GM23338 (cell line): Measurements from ENCODE around the gene NDUFS6. TPM values are rescaled to one million over a fixed set of nuclear protein-coding genes. Genes with fewer than 3 reads are reported as not detected.

Experiments
- ATAC-seq: fragments of 200-7000 bp; cut with Tn5 transposase; 3 replicates; pipeline ENCODE4 v1.9.1; 2020
- DNase-seq: peaks from one replicate; pipeline ENCODE4 v3.0.0-alpha.2; 2015; ENCODE audit warnings: low spot score
- H2AFZ ChIP-seq: fragments of 200-600 bp; sonication (generic); 2 replicates; pipeline ENCODE4 v1.8.0; 2016; ENCODE audit warnings: antibody characterized with exemption, mild to moderate bottlenecking, moderate library complexity
- H3F3A ChIP-seq: fragments of 200-600 bp; sonication (generic); replicated peaks from 2 replicates; pipeline ENCODE4 v1.8.0; 2017; ENCODE audit warnings: antibody characterized with exemption, mixed run types, low read depth
- H3K27ac ChIP-seq: fragments of 200-600 bp; sonication (generic); 2 replicates; pipeline ENCODE4 v1.6.1; 2016; ENCODE audit warnings: low read depth
- H3K27me3 ChIP-seq: fragments of 200-600 bp; sonication (generic); 2 replicates; pipeline ENCODE4 v1.8.0; 2016; ENCODE audit warnings: mild to moderate bottlenecking, mixed run types, moderate library complexity; ENCODE audit not compliant: insufficient read depth
- H3K36me3 ChIP-seq: fragments of 200-600 bp; sonication (generic); 2 replicates; pipeline ENCODE4 v1.8.0; 2016; ENCODE audit warnings: mild to moderate bottlenecking; ENCODE audit not compliant: insufficient read depth
- H3K4me1 ChIP-seq: fragments of 200-600 bp; sonication (generic); 2 replicates; pipeline ENCODE4 v1.8.0; 2016; ENCODE audit warnings: mild to moderate bottlenecking, moderate library complexity; ENCODE audit not compliant: insufficient read depth
- H3K4me2 ChIP-seq: fragments of 200-600 bp; sonication (generic); 2 replicates; pipeline ENCODE4 v1.7.1; 2017; ENCODE audit warnings: mixed run types
- H3K4me3 ChIP-seq: fragments of 200-600 bp; sonication (generic); 2 replicates; pipeline ENCODE4 v1.6.1; 2016; ENCODE audit warnings: mixed run types
- H3K79me2 ChIP-seq: fragments of 200-600 bp; sonication (generic); replicated peaks from 2 replicates; pipeline ENCODE4 v1.8.0; 2017; ENCODE audit warnings: mild to moderate bottlenecking; ENCODE audit not compliant: insufficient read depth
- H3K9me2 ChIP-seq: fragments of 200-600 bp; sonication (generic); 2 replicates; pipeline ENCODE4 v1.8.0; 2017; ENCODE audit not compliant: insufficient read depth
- H4K20me1 ChIP-seq: fragments of 200-600 bp; sonication (generic); replicated peaks from 2 replicates; pipeline ENCODE4 v1.8.0; 2017; ENCODE audit warnings: mild to moderate bottlenecking; ENCODE audit not compliant: insufficient read depth
- H3K27ac Mint-ChIP-seq: 2 replicates; pipeline ENCODE4 v1.8.0; 2020; ENCODE audit warnings: inconsistent platforms, mild to moderate bottlenecking, moderate library complexity, mixed read lengths
- H3K27me3 Mint-ChIP-seq: 3 replicates; pipeline ENCODE4 v1.8.0; 2022; ENCODE audit warnings: low read depth, mild to moderate bottlenecking, moderate library complexity, mixed read lengths, inconsistent platforms; ENCODE audit not compliant: insufficient read depth, poor library complexity
- H3K36me3 Mint-ChIP-seq: 3 replicates; pipeline ENCODE4 v1.8.0; 2021; ENCODE audit warnings: low read depth, mild to moderate bottlenecking, inconsistent platforms, moderate library complexity, mixed read lengths
- H3K4me1 Mint-ChIP-seq: 3 replicates; pipeline ENCODE4 v1.8.0; 2020; ENCODE audit warnings: mild to moderate bottlenecking, inconsistent platforms, mixed read lengths
- H3K4me3 Mint-ChIP-seq: 3 replicates; pipeline ENCODE4 v1.8.0; 2021; ENCODE audit warnings: moderate library complexity, mild to moderate bottlenecking, inconsistent platforms, mixed read lengths
- H3K9me3 Mint-ChIP-seq: 3 replicates; pipeline ENCODE4 v1.8.0; 2020; ENCODE audit warnings: moderate library complexity, mild to moderate bottlenecking, inconsistent platforms, mixed read lengths
- CREB1 ChIP-seq: fragments of 250-450 bp; sonication (Bioruptor Pico); IDR thresholded peaks from 2 replicates; pipeline ENCODE4 v1.5.0; 2020; ENCODE audit warnings: low read depth, mild to moderate bottlenecking, moderate library complexity
- CTCF ChIP-seq, 2 experiments: fragments of 200-600 bp in 1 of 2; sonication (generic) in 1 of 2; conservative IDR thresholded peaks; 2 replicates each; pipeline versions ENCODE4 v1.5.1 to v1.6.1; 2016 to 2017; ENCODE audit warnings: antibody characterized with exemption in 2 of 2, low read depth in 2 of 2, mild to moderate bottlenecking in 2 of 2, moderate library complexity in 1 of 2
- EZH2 ChIP-seq: fragments of 200-600 bp; sonication (generic); IDR thresholded peaks from one replicate; pipeline ENCODE4 v1.8.0; 2017; ENCODE audit warnings: antibody characterized with exemption, mild to moderate bottlenecking, low read depth; ENCODE audit not compliant: unreplicated experiment
- EZH2phosphoT487 ChIP-seq: fragments of 200-600 bp; sonication (generic); IDR thresholded peaks from one replicate; pipeline ENCODE4 v1.8.1; 2018; ENCODE audit warnings: antibody characterized with exemption; ENCODE audit not compliant: unreplicated experiment
- JUNB ChIP-seq: IDR thresholded peaks from one replicate; pipeline ENCODE4 v1.6.1; 2016; ENCODE audit warnings: antibody characterized with exemption; ENCODE audit not compliant: unreplicated experiment
- NANOG ChIP-seq: IDR thresholded peaks from 2 replicates; pipeline ENCODE4 v1.6.1; 2016; ENCODE audit warnings: antibody characterized with exemption, borderline replicate concordance
- POLR2AphosphoS5 ChIP-seq: IDR thresholded peaks from 2 replicates; pipeline ENCODE4 v1.6.1; 2016; ENCODE audit warnings: antibody characterized with exemption, low read depth
- STAT1 ChIP-seq: IDR thresholded peaks from one replicate; pipeline ENCODE4 v1.6.1; 2016; ENCODE audit warnings: antibody characterized with exemption; ENCODE audit not compliant: unreplicated experiment
- ZNF114 ChIP-seq: fragments of 250-450 bp; sonication (Bioruptor Pico); IDR thresholded peaks from 2 replicates; pipeline ENCODE4 v1.5.0; 2020; ENCODE audit warnings: mild to moderate bottlenecking, moderate library complexity
- ZNF331 ChIP-seq: fragments of 250-450 bp; sonication (Bioruptor Pico); IDR thresholded peaks from 2 replicates; pipeline ENCODE4 v1.5.0; 2020; ENCODE audit warnings: low read depth, mild to moderate bottlenecking, moderate library complexity
- ZNF462 ChIP-seq: fragments of 250-450 bp; sonication (Bioruptor Pico); IDR thresholded peaks from 2 replicates; pipeline ENCODE4 v1.5.0; 2020; ENCODE audit warnings: mild to moderate bottlenecking, moderate library complexity
- polyA plus RNA-seq: library from polyadenylated mRNA; unstranded; fragments of >200 nt; fragmentation: Nextera tagmentation; extraction: Ambion mirVana; gene quantifications from 2 replicates; pipeline ENCODE4 v1.2.1, GENCODE V29; 2016
- total RNA-seq: library from RNA; depleted of rRNA; stranded (reverse); fragments of >200 nt; shearing (Covaris generic); gene quantifications from 2 replicates; pipeline ENCODE4 v1.2.3, GENCODE V29; 2014
- TF ChIP-seq, protein P1 (sequence below): IDR thresholded peaks from one replicate; pipeline ENCODE4 v1.6.1; 2018; ENCODE audit warnings: antibody characterized with exemption; ENCODE audit not compliant: unreplicated experiment
- TF ChIP-seq, protein P2 (sequence below): IDR thresholded peaks from 2 replicates; pipeline ENCODE4 v1.6.1; 2016; ENCODE audit warnings: antibody characterized with exemption

NDUFS6 gene
- total and polyA plus RNA-seq, 2 experiments from 2014 or later, result 94.8 to 289 TPM

DNA sequence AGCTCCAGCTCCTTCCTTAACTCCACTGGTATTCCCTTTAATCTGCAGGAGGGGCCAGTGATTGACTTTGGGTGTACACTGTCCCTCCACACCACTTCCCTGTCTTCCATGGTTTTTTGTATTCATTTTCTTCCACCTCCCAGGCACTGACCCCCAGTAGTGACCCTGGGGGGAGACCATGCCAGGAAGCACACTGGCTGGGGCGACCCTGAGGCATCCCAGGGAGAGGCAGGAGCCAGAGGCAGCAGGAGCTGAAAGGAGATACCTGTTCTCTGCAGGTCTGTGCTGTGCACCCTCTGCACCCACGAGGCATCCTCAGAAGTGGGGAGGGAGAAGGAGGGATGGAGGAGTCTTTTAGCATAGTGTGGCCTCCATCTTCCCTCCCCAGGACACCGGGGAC is 53.9 kb downstream of the NDUFS6 start:
- ATAC-seq (no peak), DNase-seq (no peak)
- H3K27ac Mint-ChIP-seq, result no peak overlapping the region
- Histone ChIP-seq H4K20me1 (no peaks in the 10 kb centered on the region), H2AFZ (no peak overlapping the region), H3K9me2 (no peaks in the 10 kb centered on the region), H3K36me3 (no peaks in the 10 kb centered on the region), H3K4me2 (no peak overlapping the region), H3K27ac (no peak overlapping the region), H3K4me3 (no peak overlapping the region), H3K79me2 (no peaks in the 10 kb centered on the region), H3F3A (no peaks in the 10 kb centered on the region), H3K4me1 (no peaks in the 10 kb centered on the region; the same call in 1 of the 2 replicates), H3K27me3 (peaks cover 28% of the 10 kb centered on the region)
- H3K27me3 Mint-ChIP-seq, result peaks cover 38% of the 10 kb centered on the region
- peaks cover 17% of the 10 kb centered on the region; the same call in 2 of the 3 replicates for H3K4me1 Mint-ChIP-seq
- TF ChIP-seq ZNF331 (CRISPR knock-in tag) (no peak), POLR2AphosphoS5 (no peak), EZH2phosphoT487 (no peak), JUNB (no peak), EZH2 (no peak), ZNF462 (CRISPR knock-in tag) (no peak), NANOG (no peak), CTCF (conservative IDR thresholded peaks at IDR 0.05; ENCODE audit: low read depth in 2 of 2) (no peak), ZNF114 (CRISPR knock-in tag) (no peak), CREB1 (CRISPR knock-in tag) (no peak), STAT1 (no peak)
- TF ChIP-seq, protein P1, sequence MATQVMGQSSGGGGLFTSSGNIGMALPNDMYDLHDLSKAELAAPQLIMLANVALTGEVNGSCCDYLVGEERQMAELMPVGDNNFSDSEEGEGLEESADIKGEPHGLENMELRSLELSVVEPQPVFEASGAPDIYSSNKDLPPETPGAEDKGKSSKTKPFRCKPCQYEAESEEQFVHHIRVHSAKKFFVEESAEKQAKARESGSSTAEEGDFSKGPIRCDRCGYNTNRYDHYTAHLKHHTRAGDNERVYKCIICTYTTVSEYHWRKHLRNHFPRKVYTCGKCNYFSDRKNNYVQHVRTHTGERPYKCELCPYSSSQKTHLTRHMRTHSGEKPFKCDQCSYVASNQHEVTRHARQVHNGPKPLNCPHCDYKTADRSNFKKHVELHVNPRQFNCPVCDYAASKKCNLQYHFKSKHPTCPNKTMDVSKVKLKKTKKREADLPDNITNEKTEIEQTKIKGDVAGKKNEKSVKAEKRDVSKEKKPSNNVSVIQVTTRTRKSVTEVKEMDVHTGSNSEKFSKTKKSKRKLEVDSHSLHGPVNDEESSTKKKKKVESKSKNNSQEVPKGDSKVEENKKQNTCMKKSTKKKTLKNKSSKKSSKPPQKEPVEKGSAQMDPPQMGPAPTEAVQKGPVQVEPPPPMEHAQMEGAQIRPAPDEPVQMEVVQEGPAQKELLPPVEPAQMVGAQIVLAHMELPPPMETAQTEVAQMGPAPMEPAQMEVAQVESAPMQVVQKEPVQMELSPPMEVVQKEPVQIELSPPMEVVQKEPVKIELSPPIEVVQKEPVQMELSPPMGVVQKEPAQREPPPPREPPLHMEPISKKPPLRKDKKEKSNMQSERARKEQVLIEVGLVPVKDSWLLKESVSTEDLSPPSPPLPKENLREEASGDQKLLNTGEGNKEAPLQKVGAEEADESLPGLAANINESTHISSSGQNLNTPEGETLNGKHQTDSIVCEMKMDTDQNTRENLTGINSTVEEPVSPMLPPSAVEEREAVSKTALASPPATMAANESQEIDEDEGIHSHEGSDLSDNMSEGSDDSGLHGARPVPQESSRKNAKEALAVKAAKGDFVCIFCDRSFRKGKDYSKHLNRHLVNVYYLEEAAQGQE, result no peak
- TF ChIP-seq, protein P2, sequence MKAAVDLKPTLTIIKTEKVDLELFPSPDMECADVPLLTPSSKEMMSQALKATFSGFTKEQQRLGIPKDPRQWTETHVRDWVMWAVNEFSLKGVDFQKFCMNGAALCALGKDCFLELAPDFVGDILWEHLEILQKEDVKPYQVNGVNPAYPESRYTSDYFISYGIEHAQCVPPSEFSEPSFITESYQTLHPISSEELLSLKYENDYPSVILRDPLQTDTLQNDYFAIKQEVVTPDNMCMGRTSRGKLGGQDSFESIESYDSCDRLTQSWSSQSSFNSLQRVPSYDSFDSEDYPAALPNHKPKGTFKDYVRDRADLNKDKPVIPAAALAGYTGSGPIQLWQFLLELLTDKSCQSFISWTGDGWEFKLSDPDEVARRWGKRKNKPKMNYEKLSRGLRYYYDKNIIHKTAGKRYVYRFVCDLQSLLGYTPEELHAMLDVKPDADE, result no peak
- H3K4me3 Mint-ChIP-seq, result no peak overlapping the region
- H3K9me3 Mint-ChIP-seq, result no peaks in the 10 kb centered on the region
- H3K36me3 Mint-ChIP-seq, result no peaks in the 10 kb centered on the region
